Loucy (cell line): ENCODE results near the gene CCDC28B.

Experiments
- H2AFZ ChIP-seq: fragments of 200-600 bp; sonication (generic); 2 replicates; pipeline ENCODE4 v1.6.0; 2016; ENCODE audit warnings: antibody characterized with exemption, mild to moderate bottlenecking, low read length, moderate library complexity
- H3F3A ChIP-seq: fragments of 200-600 bp; 2 replicates; pipeline ENCODE4 v1.6.0; 2016; ENCODE audit warnings: antibody characterized with exemption, low read depth, mild to moderate bottlenecking
- H3K27me3 ChIP-seq: fragments of 200-600 bp; sonication (generic); 2 replicates; pipeline ENCODE4 v1.6.1; 2014; ENCODE audit warnings: low read length, mild to moderate bottlenecking; ENCODE audit not compliant: insufficient read depth, poor library complexity, severe bottlenecking
- H3K36me3 ChIP-seq: fragments of 200-600 bp; sonication (generic); 2 replicates; pipeline ENCODE4 v1.6.1; 2016; ENCODE audit warnings: low read length; ENCODE audit not compliant: insufficient read depth
- H3K4me1 ChIP-seq: fragments of 200-600 bp; sonication (generic); 2 replicates; pipeline ENCODE4 v1.5.1; 2014; ENCODE audit warnings: low read length, mild to moderate bottlenecking; ENCODE audit not compliant: insufficient read depth, poor library complexity, severe bottlenecking
- H3K4me2 ChIP-seq: fragments of 200-600 bp; sonication (generic); 2 replicates; pipeline ENCODE4 v1.6.0; 2014; ENCODE audit warnings: antibody characterized with exemption, low read length, low read depth, mild to moderate bottlenecking; ENCODE audit not compliant: poor library complexity, severe bottlenecking
- H3K4me3 ChIP-seq: fragments of 200-600 bp; sonication (generic); 2 replicates; pipeline ENCODE4 v1.5.1; 2014; ENCODE audit warnings: low read length, mild to moderate bottlenecking, mixed read lengths; ENCODE audit not compliant: poor library complexity, severe bottlenecking
- H3K79me2 ChIP-seq: fragments of 200-600 bp; sonication (generic); 2 replicates; pipeline ENCODE4 v1.6.1; 2014; ENCODE audit warnings: low read length; ENCODE audit not compliant: insufficient read depth
- H3K9ac ChIP-seq: fragments of 200-600 bp; sonication (generic); 2 replicates; pipeline ENCODE4 v1.6.0; 2014; ENCODE audit warnings: mild to moderate bottlenecking, low read depth, low read length, moderate library complexity; ENCODE audit not compliant: poor library complexity, severe bottlenecking
- H3K9me2 ChIP-seq: fragments of 200-600 bp; sonication (generic); replicated peaks from 2 replicates; pipeline ENCODE4 v1.6.1; 2016; ENCODE audit warnings: low read depth, low read length, mixed read lengths
- H3K9me3 ChIP-seq: fragments of 200-600 bp; sonication (generic); 2 replicates; pipeline ENCODE4 v1.6.1; 2014; ENCODE audit warnings: mild to moderate bottlenecking, antibody characterized with exemption, low read length, low read depth; ENCODE audit not compliant: insufficient read depth
- H4K20me1 ChIP-seq: fragments of 200-600 bp; sonication (generic); 2 replicates; pipeline ENCODE4 v1.6.0; 2014; ENCODE audit warnings: antibody characterized with exemption, low read length, mild to moderate bottlenecking; ENCODE audit not compliant: insufficient read depth, poor library complexity, severe bottlenecking
- EZH2phosphoT487 ChIP-seq: fragments of 200-600 bp; IDR thresholded peaks from 2 replicates; pipeline ENCODE4 v1.6.1; 2018; ENCODE audit warnings: antibody characterized with exemption, mild to moderate bottlenecking, moderate library complexity, borderline replicate concordance
- TF ChIP-seq, protein P1 (sequence below): fragments of 200-600 bp; sonication (generic); conservative IDR thresholded peaks from 2 replicates; pipeline ENCODE4 v1.5.1; 2014; ENCODE audit warnings: mild to moderate bottlenecking, antibody characterized with exemption, low read length

The CCDC28B gene

DNA sequence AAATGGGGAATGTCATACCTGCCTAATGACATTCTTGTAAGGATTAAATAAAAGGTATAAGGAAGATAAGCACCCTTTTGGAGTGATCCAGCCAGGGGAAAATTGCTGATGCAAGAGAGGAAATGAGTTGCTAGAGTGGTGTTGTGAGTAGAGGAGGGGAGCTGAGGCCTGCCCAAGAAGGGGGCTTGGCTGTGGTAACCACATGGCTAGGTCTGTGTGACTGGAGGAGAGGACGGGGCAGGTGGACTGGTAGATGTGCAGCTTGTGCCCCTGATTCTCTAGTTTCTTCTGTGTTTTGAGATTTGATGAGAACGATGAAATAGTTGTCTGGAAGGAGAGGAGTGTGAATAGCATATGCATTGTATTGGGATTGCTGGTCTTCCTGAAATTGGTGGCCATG is 14.3 kb upstream of the CCDC28B start:
- no peaks in the 10 kb centered on the region for H3F3A ChIP-seq
- no peaks in the 10 kb centered on the region for H3K9me3 ChIP-seq
- peaks cover 47% of the 10 kb centered on the region for H3K4me1 ChIP-seq
- H3K4me3 ChIP-seq: peak overlapping the region; percentile 54
- peaks cover 82% of the 10 kb centered on the region for H3K79me2 ChIP-seq
- H2AFZ ChIP-seq: no peak overlapping the region
- no peaks in the 10 kb centered on the region for H3K27me3 ChIP-seq
- H3K9me2 ChIP-seq: no peaks in the 10 kb centered on the region
- H3K36me3 ChIP-seq: peaks cover 56% of the 10 kb centered on the region; the same call in 1 of the 2 replicates
- peak overlapping the region; percentile 72 for H3K4me2 ChIP-seq
- TF ChIP-seq, protein P1, sequence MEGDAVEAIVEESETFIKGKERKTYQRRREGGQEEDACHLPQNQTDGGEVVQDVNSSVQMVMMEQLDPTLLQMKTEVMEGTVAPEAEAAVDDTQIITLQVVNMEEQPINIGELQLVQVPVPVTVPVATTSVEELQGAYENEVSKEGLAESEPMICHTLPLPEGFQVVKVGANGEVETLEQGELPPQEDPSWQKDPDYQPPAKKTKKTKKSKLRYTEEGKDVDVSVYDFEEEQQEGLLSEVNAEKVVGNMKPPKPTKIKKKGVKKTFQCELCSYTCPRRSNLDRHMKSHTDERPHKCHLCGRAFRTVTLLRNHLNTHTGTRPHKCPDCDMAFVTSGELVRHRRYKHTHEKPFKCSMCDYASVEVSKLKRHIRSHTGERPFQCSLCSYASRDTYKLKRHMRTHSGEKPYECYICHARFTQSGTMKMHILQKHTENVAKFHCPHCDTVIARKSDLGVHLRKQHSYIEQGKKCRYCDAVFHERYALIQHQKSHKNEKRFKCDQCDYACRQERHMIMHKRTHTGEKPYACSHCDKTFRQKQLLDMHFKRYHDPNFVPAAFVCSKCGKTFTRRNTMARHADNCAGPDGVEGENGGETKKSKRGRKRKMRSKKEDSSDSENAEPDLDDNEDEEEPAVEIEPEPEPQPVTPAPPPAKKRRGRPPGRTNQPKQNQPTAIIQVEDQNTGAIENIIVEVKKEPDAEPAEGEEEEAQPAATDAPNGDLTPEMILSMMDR: no peak
- TF ChIP-seq EZH2phosphoT487: no peak
- peaks cover 63% of the 10 kb centered on the region for H4K20me1 ChIP-seq
- H3K9ac ChIP-seq: peak overlapping the region; percentile 66

DNA sequence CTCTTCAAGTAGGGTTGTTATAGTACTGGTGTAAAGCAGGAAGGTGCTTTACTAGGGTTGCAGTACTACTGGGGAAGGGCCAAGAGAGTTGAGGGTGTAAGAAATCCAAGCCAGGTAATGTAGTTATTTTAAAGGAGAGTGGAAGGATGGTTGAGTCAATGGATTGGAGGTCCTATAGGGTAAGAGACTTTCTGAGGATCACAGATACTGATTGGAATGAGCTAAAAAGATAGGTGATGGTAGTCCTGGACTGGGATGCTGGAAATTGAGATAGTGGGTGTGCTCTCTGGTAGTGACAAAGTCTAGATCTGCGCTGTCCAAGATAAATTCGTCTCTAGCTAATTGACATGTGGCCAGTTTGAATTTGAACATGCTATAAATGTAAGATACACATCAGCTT is 13.9 kb upstream of the CCDC28B start:
- Histone ChIP-seq H3K9me3 (no peaks in the 10 kb centered on the region), H3K79me2 (peaks cover 78% of the 10 kb centered on the region), H3K9ac (peak overlapping the region; percentile 66), H3K36me3 (peaks cover 60% of the 10 kb centered on the region; the same call in 1 of the 2 replicates), H3K4me2 (peak overlapping the region; percentile 72), H3K4me1 (peaks cover 43% of the 10 kb centered on the region), H2AFZ (no peak overlapping the region), H4K20me1 (peaks cover 63% of the 10 kb centered on the region), H3K27me3 (no peaks in the 10 kb centered on the region), H3K4me3 (peak overlapping the region; percentile 54), H3K9me2 (no peaks in the 10 kb centered on the region), H3F3A (no peaks in the 10 kb centered on the region)
- TF ChIP-seq EZH2phosphoT487: no peak
- TF ChIP-seq, protein P1: no peak

DNA sequence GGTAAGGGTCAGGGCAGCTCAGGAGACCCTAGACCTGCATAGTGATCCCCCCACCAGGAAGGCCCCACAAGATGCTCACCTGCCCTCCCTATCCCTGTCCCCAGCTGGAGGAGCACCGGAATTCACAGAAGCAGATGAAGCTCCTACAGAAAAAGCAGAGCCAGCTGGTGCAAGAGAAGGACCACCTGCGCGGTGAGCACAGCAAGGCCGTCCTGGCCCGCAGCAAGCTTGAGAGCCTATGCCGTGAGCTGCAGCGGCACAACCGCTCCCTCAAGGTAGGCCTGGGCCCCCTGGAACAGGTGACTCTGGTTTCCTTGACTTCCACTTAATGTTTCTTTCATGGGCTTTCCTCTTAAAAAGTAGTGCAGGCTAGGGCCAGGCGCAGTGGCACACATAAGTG is 12.5 kb upstream of the CCDC28B start:
- no peaks in the 10 kb centered on the region for H3K9me2 ChIP-seq
- TF ChIP-seq, protein P1: no peak
- no peak for TF ChIP-seq EZH2phosphoT487
- no peaks in the 10 kb centered on the region for H3K9me3 ChIP-seq
- no peak overlapping the region for H2AFZ ChIP-seq
- no peaks in the 10 kb centered on the region for H3F3A ChIP-seq
- H3K4me2 ChIP-seq: peak overlapping the region; percentile 72
- peaks cover 32% of the 10 kb centered on the region for H3K4me1 ChIP-seq
- H3K36me3 ChIP-seq: peaks cover 73% of the 10 kb centered on the region; the same call in 1 of the 2 replicates
- no peak overlapping the region for H3K9ac ChIP-seq
- no peaks in the 10 kb centered on the region for H3K27me3 ChIP-seq
- H4K20me1 ChIP-seq: peaks cover 63% of the 10 kb centered on the region
- H3K4me3 ChIP-seq: no peak overlapping the region
- peaks cover 64% of the 10 kb centered on the region for H3K79me2 ChIP-seq
